Transverse colon (tissue), 4 donors: ENCODE results near the gene MBNL1. TPM values are rescaled to one million over a fixed set of nuclear protein-coding genes. Genes with fewer than 3 reads are reported as not detected.

Experiments used
- DNase-seq: peaks from one replicate; pipeline ENCODE4 v3.0.0-alpha.2; 2019
- H3K27ac ChIP-seq, 4 donors: fragments of 200-600 bp; sonication (generic); 2 replicates each; pipeline ENCODE4 v1.5.1; 2016 to 2018; ENCODE audit warnings: inconsistent platforms in 4 of 4
- H3K27me3 ChIP-seq: fragments of 200-600 bp; sonication (generic); 2 replicates; pipeline ENCODE4 v1.5.1; 2017; ENCODE audit warnings: inconsistent platforms
- H3K36me3 ChIP-seq, 4 donors: fragments of 200-600 bp; sonication (generic); 2 replicates each; pipeline ENCODE4 v1.5.1; 2017 to 2019; ENCODE audit warnings: inconsistent platforms in 4 of 4
- H3K4me1 ChIP-seq, 4 donors: fragments of 200-600 bp; sonication (generic); 2 replicates each; pipeline ENCODE4 v1.5.1; 2017 to 2020; ENCODE audit warnings: inconsistent platforms in 4 of 4
- H3K4me3 ChIP-seq, 4 donors: fragments of 200-600 bp; sonication (generic); 1 replicate in 1 of 4; 2 replicates in 3 of 4; pipeline versions ENCODE4 v1.5.1 to v1.6.1; 2017 to 2019; ENCODE audit warnings: inconsistent platforms in 4 of 4
- H3K9me3 ChIP-seq, 2 donors: fragments of 200-600 bp; sonication (generic); 2 replicates each; pipeline ENCODE4 v1.5.1; 2017 to 2019; ENCODE audit warnings: inconsistent platforms in 2 of 2
- CTCF ChIP-seq, 5 experiments: fragments of 200-600 bp in 3 of 5; fragments of 450-650 bp in 2 of 5; sonication (generic) in 3 of 5; IDR thresholded peaks; 1 replicate in 2 of 5; 2 replicates in 3 of 5; pipeline ENCODE4 v1.5.1; 2016 to 2017; ENCODE audit warnings: antibody characterized with exemption in 5 of 5, inconsistent platforms in 3 of 5, mild to moderate bottlenecking in 2 of 5, moderate library complexity in 1 of 5
- EP300 ChIP-seq: sonication (generic); formaldehyde crosslinking; IDR thresholded peaks from one replicate; pipeline ENCODE4 v1.6.1; 2017; ENCODE audit warnings: antibody characterized with exemption, low read depth
- POLR2A ChIP-seq: fragments of 450-650 bp; IDR thresholded peaks from one replicate; pipeline ENCODE4 v1.6.1; 2016; ENCODE audit warnings: antibody characterized with exemption, mild to moderate bottlenecking, moderate library complexity
- POLR2AphosphoS5 ChIP-seq, 3 donors: sonication (generic); formaldehyde crosslinking; IDR thresholded peaks; one replicate each; pipeline ENCODE4 v1.6.1; 2016; ENCODE audit warnings: antibody characterized with exemption in 3 of 3
- WGBS, 2 donors: methylation state at CpG; one replicate each; pipeline ENCODE4 v1.1.5; 2018; ENCODE audit warnings: low coverage in 1 of 2; 5-methylcytosine and 5-hydroxymethylcytosine counted together
- in situ Hi-C, 4 donors: fragments of 200-750 bp; cut with MboI; loops; one replicate each; pipeline versions ENCODE4 v1.15.0 to v1.15.1; 2017; ENCODE audit warnings: low sequenced_read_pairs in 3 of 4, low pct_ligation_motif_present in 1 of 4, low pct_unique_long_range_greater_than_20kb in 1 of 4
- intact Hi-C: fragments of 100-400 bp; cut with DNase I; formaldehyde crosslinking; loops from one replicate; pipeline ENCODE4 v1.15.1; 2023; ENCODE audit warnings: low total_unique reads
- total RNA-seq, 4 donors: library from RNA; depleted of rRNA; stranded (reverse); fragments of >200 nt; gene quantifications; one replicate each; pipeline ENCODE4 v1.1.0, GENCODE V29; 2016

MBNL1 gene
- total RNA-seq, 4 donors from 2014 or later = 232 to 658 (median 509) TPM

GRCh38 chr3:152388631-152389030 is 119.9 kb downstream of the MBNL1 start:
- H3K9me3 ChIP-seq = no peaks in the 10 kb centered on the region
- 67 to 80% methylated on average over 1 of the region's 1 CpG for WGBS, 2 donors
- H3K4me3 ChIP-seq = no peak overlapping the region
- in situ Hi-C loops = no loop called here
- intact Hi-C loops = no loop called here
- TF ChIP-seq POLR2A (no peak), POLR2AphosphoS5 (IDR thresholded peaks at IDR 0.05) (no peak), CTCF (IDR thresholded peaks at IDR 0.05) (no peak)
- no peaks in the 10 kb centered on the region for H3K27me3 ChIP-seq
- H3K36me3 ChIP-seq = no peaks in the 10 kb centered on the region
- H3K27ac ChIP-seq = peak overlapping the region; percentile 14 to 70 (median 66)
- H3K4me1 ChIP-seq = peaks cover 20 to 87% (median 41%) of the 10 kb centered on the region in 4 donors
- DNase-seq = no peak

- 77 to 93% methylated on average over 2 to 6 of the region's 6 CpGs for WGBS, 2 donors
- in situ Hi-C loops (no loop called here), intact Hi-C loops (no loop called here)
- no peak for DNase-seq
- Histone ChIP-seq H3K9me3 (no peaks in the 10 kb centered on the region), H3K27me3 (no peaks in the 10 kb centered on the region), H3K36me3 (no peaks in the 10 kb centered on the region), H3K4me3 (no peak overlapping the region), H3K27ac (peak overlapping the region in 3 of 4 donors; percentile 14 to 70 (median 69)), H3K4me1 (peaks cover 20 to 80% (median 35%) of the 10 kb centered on the region in 4 donors)
- TF ChIP-seq EP300 (no peak), POLR2A (no peak), POLR2AphosphoS5 (IDR thresholded peaks at IDR 0.05) (peak in 2 of 3 donors; percentile 10 to 11)
Measured at GRCh38 chr3:152389316-152389934, 120.7 kb downstream of the MBNL1 start.

GRCh38 chr3:152390647-152391046 is 121.9 kb downstream of the MBNL1 start:
- TF ChIP-seq POLR2AphosphoS5 (IDR thresholded peaks at IDR 0.05) (no peak), CTCF (IDR thresholded peaks at IDR 0.05) (no peak), EP300 (no peak)
- H3K4me3 ChIP-seq = no peak overlapping the region
- intact Hi-C loops = no loop called here
- no peak for DNase-seq
- no peaks in the 10 kb centered on the region for H3K9me3 ChIP-seq
- WGBS, 2 donors = 88 to 100% methylated on average over 2 of the region's 2 CpGs
- peak overlapping the region in 3 of 4 donors; percentile 19 to 52 (median 51) for H3K27ac ChIP-seq
- H3K27me3 ChIP-seq = no peaks in the 10 kb centered on the region
- H3K36me3 ChIP-seq = no peaks in the 10 kb centered on the region
- peaks cover 9 to 72% (median 23%) of the 10 kb centered on the region in 4 donors for H3K4me1 ChIP-seq
- in situ Hi-C loops = no loop called here

GRCh38 chr3:152391671-152392070 is 122.9 kb downstream of the MBNL1 start:
- in situ Hi-C loops = no loop called here

More at GRCh38 chr3:152391671-152392070, 122.9 kb downstream of the MBNL1 start:
- no peaks in the 10 kb centered on the region for H3K36me3 ChIP-seq
- DNase-seq = no peak
- no peaks in the 10 kb centered on the region for H3K27me3 ChIP-seq
- H3K27ac ChIP-seq = peak overlapping the region in 3 of 4 donors; percentile 19 to 52 (median 51)
- TF ChIP-seq POLR2A (no peak), CTCF (IDR thresholded peaks at IDR 0.05) (no peak), EP300 (no peak), POLR2AphosphoS5 (IDR thresholded peaks at IDR 0.05) (no peak)
- no peak overlapping the region for H3K4me3 ChIP-seq
- H3K4me1 ChIP-seq = peaks cover 9 to 70% (median 23%) of the 10 kb centered on the region in 4 donors
- no peaks in the 10 kb centered on the region for H3K9me3 ChIP-seq
- 47 to 57% methylated on average over 1 of the region's 1 CpG for WGBS, 2 donors
- intact Hi-C loops = no loop called here
